KMS-11 (cell line): ENCODE data around the gene CEACAM16.

Source experiments
- H2AFZ ChIP-seq: fragments of 200-600 bp; sonication (generic); 2 replicates; pipeline ENCODE4 v1.6.1; 2016; ENCODE audit warnings: antibody characterized with exemption, mixed run types, low read depth
- H3K27ac ChIP-seq: fragments of 200-600 bp; sonication (generic); 2 replicates; pipeline ENCODE4 v1.6.1; 2016; ENCODE audit warnings: mild to moderate bottlenecking, mixed run types
- H3K27me3 ChIP-seq: fragments of 200-600 bp; sonication (generic); 2 replicates; pipeline ENCODE4 v1.6.1; 2017; ENCODE audit warnings: mild to moderate bottlenecking, low read depth, mixed run types, moderate library complexity; ENCODE audit not compliant: insufficient read depth
- H3K36me3 ChIP-seq: fragments of 200-600 bp; sonication (generic); 2 replicates; pipeline ENCODE4 v1.6.1; 2017; ENCODE audit warnings: mild to moderate bottlenecking, mixed run types; ENCODE audit not compliant: insufficient read depth
- H3K4me1 ChIP-seq: fragments of 200-600 bp; sonication (generic); 2 replicates; pipeline ENCODE4 v1.6.1; 2016; ENCODE audit warnings: mild to moderate bottlenecking, low read depth, mixed run types; ENCODE audit not compliant: poor library complexity, severe bottlenecking
- H3K4me2 ChIP-seq: fragments of 200-600 bp; sonication (generic); 2 replicates; pipeline ENCODE4 v1.7.0; 2016; ENCODE audit warnings: mild to moderate bottlenecking, mixed run types
- H3K4me3 ChIP-seq: fragments of 200-600 bp; sonication (generic); IDR thresholded peaks from 2 replicates; pipeline ENCODE4 v1.6.1; 2017; ENCODE audit warnings: low read depth, low read length, mixed read lengths; ENCODE audit not compliant: insufficient read depth
- H3K79me2 ChIP-seq: fragments of 200-600 bp; sonication (generic); 2 replicates; pipeline ENCODE4 v1.6.1; 2016; ENCODE audit warnings: low read depth, mixed run types; ENCODE audit not compliant: insufficient read depth
- H3K9ac ChIP-seq: fragments of 200-600 bp; sonication (generic); 2 replicates; pipeline ENCODE4 v1.6.1; 2016; ENCODE audit warnings: mild to moderate bottlenecking, mixed run types
- H4K20me1 ChIP-seq: fragments of 200-600 bp; sonication (generic); 2 replicates; pipeline ENCODE4 v1.6.1; 2016; ENCODE audit warnings: mild to moderate bottlenecking, mixed run types; ENCODE audit not compliant: insufficient read depth
- CTCF ChIP-seq: fragments of 200-600 bp; sonication (generic); conservative IDR thresholded peaks from 2 replicates; pipeline ENCODE4 v1.6.1; 2017; ENCODE audit warnings: low read depth, mild to moderate bottlenecking, antibody characterized with exemption, low read length, moderate library complexity, mixed read lengths

The CEACAM16 gene

GRCh38 chr19:44754750-44755080 lies 55.8 kb downstream of the CEACAM16 start:
- Histone ChIP-seq H2AFZ (peak overlapping the region; percentile 41), H3K27me3 (no peaks in the 10 kb centered on the region), H3K36me3 (peaks cover 4% of the 10 kb centered on the region; the same call in 1 of the 2 replicates), H3K4me3 (no peak overlapping the region), H3K27ac (peak overlapping the region; percentile 85), H3K79me2 (peaks cover 46% of the 10 kb centered on the region), H3K4me1 (peaks cover 60% of the 10 kb centered on the region), H4K20me1 (no peaks in the 10 kb centered on the region), H3K9ac (peak overlapping the region; percentile 77), H3K4me2 (peak overlapping the region; percentile 100)
- TF ChIP-seq CTCF = no peak

- H3K4me2 ChIP-seq = peak overlapping the region; percentile 100
- H3K4me1 ChIP-seq = peaks cover 60% of the 10 kb centered on the region
- H3K9ac ChIP-seq = peak overlapping the region; percentile 77
- H3K79me2 ChIP-seq = peaks cover 41% of the 10 kb centered on the region
- no peak overlapping the region for H2AFZ ChIP-seq
- H4K20me1 ChIP-seq = no peaks in the 10 kb centered on the region
- no peaks in the 10 kb centered on the region for H3K27me3 ChIP-seq
- no peak for TF ChIP-seq CTCF
- peaks cover 4% of the 10 kb centered on the region; the same call in 1 of the 2 replicates for H3K36me3 ChIP-seq
- peak overlapping the region; percentile 85 for H3K27ac ChIP-seq
- no peak overlapping the region for H3K4me3 ChIP-seq
These were observed 56.3 kb downstream of the CEACAM16 start for GRCh38 chr19:44755219-44755618.

- Histone ChIP-seq H3K4me2 (peak overlapping the region; percentile 100; the same call in 1 of the 2 replicates), H3K27me3 (no peaks in the 10 kb centered on the region), H4K20me1 (no peaks in the 10 kb centered on the region), H3K27ac (peak overlapping the region; percentile 85; the same call in 1 of the 2 replicates), H3K4me3 (no peak overlapping the region), H3K9ac (no peak overlapping the region), H2AFZ (no peak overlapping the region), H3K4me1 (peaks cover 60% of the 10 kb centered on the region), H3K36me3 (peaks cover 4% of the 10 kb centered on the region; the same call in 1 of the 2 replicates), H3K79me2 (peaks cover 32% of the 10 kb centered on the region)
- no peak for TF ChIP-seq CTCF
These were observed 57.2 kb downstream of the CEACAM16 start for GRCh38 chr19:44756089-44756562.

- TF ChIP-seq CTCF = no peak
- Histone ChIP-seq H3K4me3 (no peak overlapping the region), H3K79me2 (peaks cover 21% of the 10 kb centered on the region), H3K27me3 (no peaks in the 10 kb centered on the region), H3K4me1 (peaks cover 60% of the 10 kb centered on the region), H3K36me3 (no peaks in the 10 kb centered on the region), H4K20me1 (no peaks in the 10 kb centered on the region), H3K27ac (no peak overlapping the region), H3K9ac (no peak overlapping the region), H3K4me2 (no peak overlapping the region), H2AFZ (no peak overlapping the region)
These were observed 58.2 kb downstream of the CEACAM16 start for GRCh38 chr19:44757057-44757734.
